IMR-90 (cell line): ENCODE measurements around the gene SLC30A10.

Experiments used
- CEBPB ChIP-seq: IDR thresholded peaks from 2 replicates; pipeline ENCODE4 v1.6.1; 2012; ENCODE audit warnings: low read depth, low read length, improper control_type of control experiment
- CTCF ChIP-seq: conservative IDR thresholded peaks from 2 replicates; pipeline ENCODE4 v1.5.1; 2012; ENCODE audit warnings: mild to moderate bottlenecking, low read depth, low read length, improper control_type of control experiment
- POLR2A ChIP-seq: IDR thresholded peaks from 2 replicates; pipeline ENCODE4 v1.6.1; 2012; ENCODE audit warnings: mild to moderate bottlenecking, low read depth, low read length
- RAD21 ChIP-seq: IDR thresholded peaks from 2 replicates; pipeline ENCODE4 v1.6.1; 2012; ENCODE audit warnings: low read length, improper control_type of control experiment
- RFX5 ChIP-seq: IDR thresholded peaks from 2 replicates; pipeline ENCODE4 v1.8.0; 2012; ENCODE audit warnings: low read depth, mild to moderate bottlenecking, low read length, moderate library complexity

DNA sequence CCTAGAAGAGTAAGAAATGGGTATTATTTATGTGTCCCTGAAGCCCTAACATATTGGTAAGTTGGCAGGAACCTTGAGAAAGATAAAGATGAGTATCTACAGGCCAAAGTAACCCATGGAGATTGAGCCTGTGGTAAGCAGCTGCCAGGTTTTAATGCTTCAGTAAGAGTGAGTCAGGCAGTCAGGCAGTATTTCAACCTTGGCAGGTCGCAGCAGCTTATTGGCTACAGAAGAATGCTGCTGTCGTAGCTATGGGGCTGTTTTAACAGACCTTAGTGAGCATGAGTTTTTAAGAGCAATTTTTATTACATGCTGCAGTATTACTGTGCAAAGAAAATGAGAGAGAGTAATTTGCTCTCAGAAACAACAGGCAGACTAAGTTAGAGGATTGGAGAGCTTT, 10.3 kb upstream of the SLC30A10 start:
- TF ChIP-seq RAD21 = no peak
- no peak for TF ChIP-seq POLR2A
- no peak for TF ChIP-seq CTCF
- TF ChIP-seq CEBPB = no peak
- no peak for TF ChIP-seq RFX5
